NCI-H2107 (cell line): ENCODE measurements around the gene NUDT3.
"Not testable (repeated sequence)": the region's sequence is repeated elsewhere in the genome, so short reads cannot be mapped to it uniquely, and the experiment has no call there.

Experiments used
- DNase-seq: peaks from one replicate; lab custom pipeline; 2025; lab: John Stamatoyannopoulos, UW

The NUDT3 gene

DNA sequence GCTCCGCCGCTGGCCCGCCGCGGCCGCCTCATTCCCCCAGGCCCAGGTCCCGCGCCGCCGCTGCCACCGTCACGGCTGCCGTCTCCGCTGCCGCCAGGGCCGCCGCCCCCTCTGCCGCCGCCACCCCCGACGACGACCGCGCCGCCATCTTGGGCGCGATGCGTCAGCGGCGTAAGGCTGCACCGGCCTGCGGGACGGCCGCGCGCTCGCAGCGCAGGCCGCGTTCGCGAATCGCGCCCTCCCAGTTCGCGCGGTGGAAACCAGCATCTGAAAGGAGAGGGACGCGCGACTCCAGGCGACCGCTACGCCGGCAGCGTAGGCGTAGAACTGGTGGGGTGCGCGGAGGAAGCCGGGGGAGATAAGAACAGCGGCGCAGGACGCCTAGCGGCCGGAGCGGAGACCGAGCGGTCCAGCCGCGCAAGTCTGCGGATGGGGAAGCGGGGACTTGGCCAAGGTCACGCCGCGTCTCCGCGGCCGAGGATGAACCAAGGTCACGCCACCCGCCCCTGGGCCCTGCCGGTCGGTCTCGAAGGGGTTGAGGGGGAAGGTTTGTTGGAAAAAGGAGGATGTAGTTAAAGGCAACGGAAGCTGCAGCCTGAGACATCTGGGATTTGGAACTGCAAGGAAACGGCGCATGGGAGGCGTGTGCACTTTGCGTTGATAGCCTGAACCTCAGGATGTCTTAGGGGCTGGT, at the start of gene NUDT3:
Gene NUDT3, minus strand, starts transcription at position 173 of the 694 bp plus-strand sequence. CDS start 307 bp downstream, outside the sequence.
- DNase-seq = peak; percentile 67

DNA sequence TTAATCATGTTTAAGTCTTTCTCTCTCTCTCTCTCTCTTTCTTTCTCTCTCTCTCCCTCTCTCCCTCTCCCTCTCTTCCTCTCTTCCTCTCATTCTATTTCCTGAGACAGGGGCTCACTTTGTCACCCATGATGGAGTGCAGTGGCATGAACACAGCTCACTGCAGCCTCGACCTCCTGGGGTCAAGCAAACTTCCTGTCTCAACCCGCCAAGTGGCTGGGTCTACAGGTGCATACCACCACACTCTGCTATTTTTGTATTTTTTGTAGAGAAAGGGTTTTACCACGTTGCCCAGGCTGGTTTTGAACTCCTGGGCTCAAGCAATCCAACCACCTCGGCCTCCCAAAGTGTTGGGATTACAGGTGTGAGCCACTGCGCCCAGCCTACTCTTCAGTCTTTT, 49.1 kb upstream of the NUDT3 start:
- no peak for DNase-seq

DNA sequence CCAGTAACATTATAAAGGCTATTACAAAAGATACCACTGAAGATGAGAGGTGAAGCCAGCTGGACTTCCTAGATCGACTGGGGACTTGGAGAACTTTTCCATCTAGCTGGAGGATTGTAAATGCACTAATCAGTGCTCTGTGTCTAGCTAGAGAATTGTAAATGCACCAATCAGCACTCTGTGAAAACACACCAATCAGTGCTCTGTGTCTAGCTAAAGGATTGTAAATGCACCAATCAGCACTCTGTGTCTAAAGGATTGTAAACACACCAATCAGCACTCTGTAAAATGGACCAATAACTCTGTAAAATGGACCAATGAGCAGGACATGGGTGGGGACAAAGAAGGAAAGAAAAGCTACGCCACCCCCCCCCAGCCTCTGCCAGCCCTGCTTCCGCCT, 47.0 kb upstream of the NUDT3 start:
- no peak for DNase-seq

DNA sequence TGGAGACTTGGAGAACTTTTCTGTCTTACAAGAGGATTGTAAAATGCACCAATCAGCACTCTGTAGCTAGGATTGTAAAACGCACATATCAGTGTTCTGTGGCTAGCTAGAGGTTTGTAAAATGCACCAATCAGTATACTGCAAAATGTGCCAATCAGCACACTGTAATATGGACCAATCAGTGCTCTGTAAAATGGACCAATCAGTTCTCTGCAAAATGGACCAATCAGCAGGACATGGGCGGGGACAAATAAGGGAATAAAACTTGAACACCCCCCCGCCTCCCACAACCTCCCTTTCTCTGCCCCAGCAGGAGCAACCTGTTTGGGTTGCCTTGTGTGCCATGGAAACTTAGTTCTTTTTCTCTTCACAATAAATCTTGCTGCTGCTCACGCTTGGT, 46.2 kb upstream of the NUDT3 start:
- DNase-seq = no peak

DNA sequence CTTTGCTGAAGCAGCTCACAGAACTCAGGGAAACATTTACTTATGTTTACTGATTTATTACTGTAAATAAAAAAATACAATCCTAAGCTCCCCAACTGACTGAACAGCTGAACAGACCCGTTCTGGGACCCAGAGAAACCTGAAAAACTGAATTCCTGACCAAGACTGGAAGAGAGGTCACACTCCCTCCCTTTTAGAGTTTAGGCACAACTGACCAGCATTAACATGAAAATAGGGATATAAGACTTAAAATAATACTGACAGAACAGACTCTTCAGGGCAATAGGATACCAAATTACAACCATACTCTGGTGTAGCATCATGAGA, 45.1 kb upstream of the NUDT3 start:
- no peak for DNase-seq

DNA sequence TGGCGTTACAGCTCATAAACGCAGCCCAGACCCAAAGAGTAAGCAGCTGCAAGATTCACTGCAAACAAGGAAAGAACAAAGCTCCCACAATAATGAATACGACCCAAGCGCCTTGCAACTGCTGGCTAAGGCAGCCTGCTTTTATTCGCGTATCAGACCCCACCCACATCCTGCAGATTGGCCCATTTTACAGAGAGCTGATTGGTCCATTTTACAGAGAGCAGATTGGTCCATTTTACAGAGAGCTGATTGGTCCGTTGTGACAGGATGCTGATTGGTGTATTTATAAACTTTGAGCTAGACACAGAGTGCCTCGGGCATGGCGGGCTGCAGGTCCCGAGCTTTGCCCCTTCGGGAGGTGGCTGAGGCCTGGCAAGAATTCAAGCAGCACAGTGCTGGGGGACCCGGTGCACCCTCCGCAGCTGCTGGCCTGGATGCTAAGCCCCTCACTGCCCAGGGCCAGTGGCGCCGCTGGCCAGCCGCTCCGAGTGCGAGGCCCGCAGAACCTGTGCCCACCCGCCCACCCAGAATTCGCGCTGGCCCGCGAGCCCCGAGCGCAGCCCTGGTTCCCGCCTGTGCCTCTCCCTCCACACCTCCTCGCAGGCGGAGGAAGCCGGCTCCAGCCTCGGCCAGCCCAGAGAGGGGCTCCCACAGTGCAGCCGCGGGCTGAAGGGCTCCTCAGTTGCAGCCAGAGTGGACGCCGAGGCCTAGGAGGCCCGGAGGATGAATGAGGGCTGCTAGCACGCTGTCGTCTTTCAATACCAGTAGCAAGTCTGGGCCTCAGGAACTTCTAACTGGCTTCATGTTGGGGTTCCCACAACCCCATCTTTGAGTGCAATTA, 44.6 kb upstream of the NUDT3 start:
- no peak for DNase-seq

DNA sequence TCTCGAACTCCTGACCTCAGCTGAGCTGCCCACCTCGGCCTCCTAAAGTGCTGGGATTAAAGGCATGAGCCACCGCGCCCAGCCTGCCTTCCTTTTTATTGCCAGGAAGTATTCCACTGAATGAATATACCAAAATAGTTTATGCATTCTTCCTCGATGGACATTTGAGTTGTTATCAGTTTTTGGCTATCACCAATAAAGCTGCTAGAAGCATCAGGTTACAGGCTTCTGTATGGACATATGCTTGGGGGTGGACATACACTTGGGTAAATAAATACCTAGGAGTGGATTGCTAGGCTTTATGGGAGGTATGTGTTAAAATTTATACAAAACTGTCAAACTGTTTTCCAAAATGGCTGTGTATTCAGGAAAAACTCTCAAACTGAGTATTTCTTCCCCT, 43.4 kb upstream of the NUDT3 start:
- DNase-seq = no peak

DNA sequence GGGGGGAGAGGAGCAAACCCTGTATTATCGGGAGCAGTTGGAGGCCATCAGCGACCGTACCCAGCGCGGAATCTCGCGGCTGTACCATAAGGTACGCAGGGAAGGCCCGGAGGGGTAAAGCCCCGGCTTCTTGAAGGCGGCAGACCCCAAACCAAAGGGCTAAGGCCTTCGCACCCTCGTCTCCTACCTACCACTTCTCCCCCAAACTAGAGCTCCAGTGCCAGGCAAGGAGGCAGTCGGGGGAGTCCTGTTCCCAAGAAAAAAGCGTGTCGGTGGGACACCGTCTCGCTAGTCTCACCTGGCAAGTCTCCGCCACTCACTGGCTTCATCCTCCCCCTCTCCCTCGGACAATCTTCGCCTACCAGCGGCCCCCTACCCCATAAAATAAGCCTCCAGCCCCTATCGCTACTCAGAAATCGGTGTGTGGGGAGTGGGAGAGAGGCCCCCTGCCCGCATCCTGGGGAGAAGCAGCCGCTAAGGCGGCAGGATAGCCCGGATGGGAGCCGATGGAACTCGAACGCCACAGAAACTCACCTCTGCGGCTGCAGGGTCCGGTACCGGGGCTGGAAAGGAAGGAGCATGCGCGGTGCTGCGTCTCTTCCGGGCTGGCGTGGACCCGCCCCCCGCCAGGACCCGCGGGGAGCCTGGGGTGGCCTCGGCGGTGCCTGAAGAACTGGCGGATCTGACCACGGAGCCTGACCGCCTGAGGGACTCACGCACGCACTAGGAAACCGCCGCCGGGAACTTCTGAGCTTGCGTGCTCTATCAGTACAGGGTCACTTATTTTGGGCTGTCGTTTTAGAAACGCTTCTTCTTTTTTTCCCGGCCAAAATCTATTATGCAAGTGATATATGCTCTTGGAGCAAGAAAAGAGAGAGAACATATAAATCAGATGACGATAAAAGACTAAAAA, 33.3 kb upstream of the NUDT3 start, which contains the start of gene RPS10:
Gene RPS10, minus strand, starts transcription at position 572 of the 913 bp plus-strand sequence. CDS start 848 bp downstream, outside the sequence.
- DNase-seq = peak; percentile 66

DNA sequence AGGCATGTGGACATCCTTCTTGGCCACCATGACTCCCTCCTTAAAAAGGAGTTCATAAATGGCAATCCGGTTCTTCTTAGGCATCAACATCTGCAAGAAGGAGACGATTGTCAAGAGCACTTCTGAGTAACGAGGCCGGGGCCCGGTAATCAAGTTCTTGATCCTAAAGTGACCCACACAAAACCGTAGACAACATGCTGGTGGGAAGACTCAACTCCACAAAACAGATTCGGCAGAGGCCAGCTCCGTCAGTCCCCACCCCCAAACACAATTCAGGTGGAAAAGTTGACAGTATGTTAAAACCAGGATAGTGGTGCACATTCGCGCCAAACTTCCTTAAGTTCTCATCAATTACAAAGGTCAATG, 32.6 kb upstream of the NUDT3 start:
- no peak for DNase-seq

DNA sequence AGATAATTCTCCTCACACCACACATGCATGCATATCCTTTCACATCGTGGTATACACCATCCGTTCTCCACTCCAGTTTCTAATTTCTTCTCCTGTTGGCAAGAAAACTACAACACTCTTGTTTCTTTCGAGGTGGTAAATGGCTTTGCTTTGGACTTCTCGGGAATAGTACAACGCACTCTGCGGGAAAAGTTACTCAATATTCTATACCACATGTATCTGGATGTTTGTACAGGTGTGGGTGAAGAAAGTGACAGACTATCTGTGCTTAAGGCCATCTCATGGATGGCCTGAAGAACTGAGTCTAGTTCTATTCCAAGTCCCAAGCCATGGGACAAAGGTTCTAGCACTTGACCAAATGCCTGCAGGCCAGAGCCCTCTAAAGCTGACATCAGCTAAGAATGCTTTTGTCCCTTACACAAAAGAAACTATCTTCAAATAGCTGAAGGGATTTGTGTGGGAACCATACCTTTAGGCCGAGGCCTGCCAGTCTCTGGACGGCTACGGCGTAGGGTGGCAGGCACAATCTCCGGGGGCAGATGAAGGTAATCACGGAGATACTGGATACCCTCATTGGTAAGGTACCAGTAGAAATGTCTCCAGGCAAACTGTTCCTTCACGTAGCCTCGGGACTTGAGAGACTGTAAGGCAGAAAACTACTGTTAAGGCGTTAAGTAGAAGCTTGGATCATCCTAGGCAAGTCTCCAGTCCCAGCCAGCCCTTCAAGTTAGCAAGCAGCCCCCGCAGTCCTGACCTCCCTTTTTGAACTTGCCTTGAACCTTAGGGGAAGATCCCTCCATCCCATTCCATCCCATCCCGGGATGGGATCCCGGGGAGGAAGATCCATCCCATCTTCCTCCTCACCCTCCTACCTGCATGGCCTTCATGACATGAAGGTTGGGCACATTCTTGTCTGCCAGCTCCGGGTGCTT, 32.0 kb upstream of the NUDT3 start:
- no peak for DNase-seq

DNA sequence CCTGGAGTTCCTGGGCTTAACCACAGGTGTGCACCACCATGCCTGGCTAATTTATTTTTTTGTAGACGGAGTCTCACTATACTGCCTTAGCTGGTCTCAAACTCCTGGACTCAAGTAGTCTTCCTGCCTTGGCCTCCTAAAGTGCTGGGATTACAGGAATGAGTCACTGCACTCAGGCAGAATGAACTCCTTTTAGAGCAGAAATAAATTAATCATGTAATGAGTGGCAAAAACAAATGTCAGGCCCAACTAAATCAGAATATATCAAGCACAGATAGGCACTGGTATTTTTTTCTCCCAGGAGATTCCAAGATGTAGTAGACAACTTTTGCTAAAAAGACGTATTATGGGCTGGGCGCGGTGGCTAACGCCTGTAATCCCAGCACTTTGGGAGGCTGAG, 30.8 kb upstream of the NUDT3 start:
- DNase-seq = no peak

DNA sequence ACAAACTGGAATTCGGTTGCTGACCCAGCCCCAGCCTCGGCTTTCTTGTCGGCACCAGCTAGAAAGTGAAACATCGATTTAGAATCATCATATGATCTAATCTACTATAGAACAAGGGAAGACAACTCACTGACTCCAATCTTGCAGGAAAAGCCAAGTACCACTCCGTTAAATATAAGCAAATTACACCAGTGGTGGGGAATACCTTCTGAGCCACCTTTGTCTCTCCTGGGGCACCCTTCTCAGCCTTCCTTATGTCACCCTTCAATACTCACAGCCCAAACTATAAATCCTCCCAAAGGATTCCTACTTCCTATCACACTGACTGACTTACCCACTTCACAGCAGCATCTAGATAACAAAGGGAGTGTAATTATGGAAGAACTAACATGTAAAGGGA, 25.9 kb upstream of the NUDT3 start:
- DNase-seq = no peak

DNA sequence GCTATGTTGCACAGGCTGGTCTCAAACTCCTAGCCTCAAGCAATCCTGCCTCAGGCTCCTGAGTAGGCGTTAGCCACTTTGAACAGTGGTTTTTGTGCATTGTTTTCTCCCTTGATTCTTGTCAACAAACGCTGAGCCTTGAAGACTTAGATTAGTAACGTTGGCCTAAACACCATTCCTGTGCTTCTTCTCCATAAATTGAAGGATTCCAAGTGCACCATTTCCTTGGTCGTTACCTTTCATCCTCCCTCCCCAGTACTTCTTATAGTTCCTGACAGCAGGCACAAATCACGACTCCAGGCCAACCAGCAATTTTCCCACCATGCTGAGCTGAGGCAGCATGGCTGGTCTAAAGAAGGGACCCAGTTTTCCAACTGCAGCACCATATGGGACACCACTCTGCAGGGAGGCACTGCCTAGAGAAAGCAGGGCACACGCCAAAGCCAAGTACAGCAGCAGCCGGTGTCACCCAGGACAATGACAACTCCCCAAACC, 24.5 kb upstream of the NUDT3 start:
- no peak for DNase-seq

DNA sequence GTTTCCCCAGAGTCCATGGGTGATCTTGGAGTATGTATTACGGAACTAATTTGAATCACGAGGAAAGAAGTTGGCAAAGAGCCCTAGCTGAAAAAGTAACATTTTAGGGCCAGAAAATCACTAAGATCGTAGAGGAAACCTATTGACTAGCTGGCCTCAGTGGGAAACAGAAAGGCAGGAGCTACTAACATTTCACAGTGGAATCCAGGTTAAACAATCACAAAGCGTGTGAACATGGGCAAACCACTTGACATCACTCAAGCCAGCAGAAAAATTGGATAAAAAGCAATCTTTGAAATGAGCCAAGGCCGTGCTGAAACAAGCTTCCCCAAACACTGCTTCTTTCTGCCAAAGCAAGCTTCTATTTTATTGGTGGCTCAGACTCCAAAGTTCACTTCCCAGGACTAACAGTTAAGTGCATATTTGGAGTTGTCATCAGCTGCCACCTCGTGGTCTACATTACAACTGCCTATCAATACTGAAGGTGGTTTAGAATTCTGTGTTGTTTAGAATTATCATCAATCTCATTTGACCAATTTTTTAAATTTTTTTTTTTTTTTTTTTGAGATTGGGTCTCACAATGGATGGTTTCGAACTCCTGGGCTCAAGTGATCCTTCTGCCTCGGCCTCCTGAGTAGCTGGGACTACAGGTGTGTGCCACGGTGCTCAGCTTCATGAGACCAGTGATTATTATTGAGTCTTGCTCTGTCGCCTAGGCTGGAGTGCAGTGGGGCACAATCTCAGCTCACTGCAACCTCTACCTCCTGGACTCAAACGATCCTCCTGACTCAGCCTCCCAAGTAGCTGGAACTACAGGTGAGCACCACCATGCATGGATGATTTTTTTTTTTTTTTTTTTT, 22.8 kb upstream of the NUDT3 start:
- DNase-seq = no peak

DNA sequence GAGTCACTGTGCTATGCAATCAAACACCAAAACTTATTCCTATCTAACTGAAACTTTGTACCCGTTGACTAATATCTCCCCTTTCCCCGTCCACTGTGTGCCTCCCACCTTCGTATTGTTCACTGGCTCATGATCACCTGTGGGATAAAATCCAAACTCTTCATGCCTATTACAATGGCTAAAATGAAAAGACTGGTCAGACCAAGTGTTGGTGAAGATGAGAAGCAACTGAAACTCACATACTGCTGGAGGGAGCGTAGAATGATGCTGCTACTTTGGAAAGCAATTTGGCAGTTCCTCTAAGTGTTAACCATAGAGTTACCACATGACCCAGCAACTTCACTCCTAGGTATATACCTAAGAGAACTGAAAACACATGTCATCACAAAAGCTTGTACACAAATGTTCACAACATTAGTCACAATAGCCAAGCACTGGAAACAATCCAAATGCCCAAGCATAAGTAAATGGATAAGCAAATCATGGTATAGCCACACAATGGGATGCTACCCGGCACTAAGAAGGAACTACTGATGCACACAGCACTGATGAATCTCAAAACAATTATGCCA, 20.3 kb upstream of the NUDT3 start:
- DNase-seq = no peak

DNA sequence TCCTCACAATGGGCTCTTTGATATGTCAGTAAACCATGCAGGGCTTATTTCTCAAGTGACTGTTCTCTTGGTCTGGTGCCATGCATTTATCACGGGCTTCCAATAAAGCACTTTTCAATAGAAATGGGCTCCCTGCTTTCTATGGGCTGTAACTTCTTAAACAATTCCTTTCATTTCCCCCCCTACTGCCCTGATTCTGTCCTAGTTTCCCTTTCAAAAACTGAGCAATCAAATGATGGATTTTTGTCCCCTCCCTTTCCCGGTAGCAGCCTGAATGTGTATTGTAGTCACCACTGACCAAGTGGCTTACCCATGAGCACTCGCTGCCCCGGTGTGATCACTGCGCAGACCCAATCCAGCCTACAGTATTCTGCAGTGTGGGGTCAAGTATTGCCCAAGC, 19.5 kb upstream of the NUDT3 start:
- no peak for DNase-seq

DNA sequence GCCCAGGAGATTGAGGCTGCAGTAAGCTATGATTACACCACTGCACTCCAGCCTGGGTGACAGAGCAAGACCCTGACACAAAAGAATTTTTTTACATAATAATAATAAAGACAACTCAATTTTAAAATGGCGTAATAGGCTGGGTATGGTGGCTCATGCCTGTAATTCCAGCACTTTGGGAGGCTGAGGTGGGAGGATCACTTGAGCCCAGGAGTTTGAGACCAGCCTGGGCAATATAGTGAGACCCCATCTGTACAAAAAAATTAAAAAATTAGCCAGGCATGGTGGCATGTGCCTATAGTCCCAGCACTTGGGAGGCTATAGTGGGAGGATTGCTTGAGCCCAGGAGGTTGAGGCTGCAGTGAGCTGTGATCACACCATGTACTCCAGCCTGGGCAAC, 15.4 kb upstream of the NUDT3 start:
- DNase-seq = not testable (repeated sequence)

DNA sequence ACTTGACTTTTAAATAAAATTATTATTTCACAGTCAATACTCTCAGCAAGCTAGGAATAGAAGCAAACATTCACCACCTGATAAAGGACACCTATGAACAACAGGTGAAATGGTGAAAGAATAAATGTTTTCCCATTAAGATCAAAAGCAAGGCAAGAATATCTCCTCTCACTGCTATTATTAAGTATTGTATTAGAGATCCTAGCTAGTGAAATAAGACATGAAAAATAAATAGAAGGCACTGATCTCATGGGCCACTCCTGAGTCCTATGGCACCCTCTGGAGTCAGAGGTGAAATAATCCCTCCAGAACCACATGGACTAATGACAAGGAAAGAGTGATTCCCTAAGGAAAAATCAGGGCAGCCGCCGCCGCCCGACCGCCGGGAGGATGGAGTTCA, 4.0 kb upstream of the NUDT3 start:
- DNase-seq = no peak

DNA sequence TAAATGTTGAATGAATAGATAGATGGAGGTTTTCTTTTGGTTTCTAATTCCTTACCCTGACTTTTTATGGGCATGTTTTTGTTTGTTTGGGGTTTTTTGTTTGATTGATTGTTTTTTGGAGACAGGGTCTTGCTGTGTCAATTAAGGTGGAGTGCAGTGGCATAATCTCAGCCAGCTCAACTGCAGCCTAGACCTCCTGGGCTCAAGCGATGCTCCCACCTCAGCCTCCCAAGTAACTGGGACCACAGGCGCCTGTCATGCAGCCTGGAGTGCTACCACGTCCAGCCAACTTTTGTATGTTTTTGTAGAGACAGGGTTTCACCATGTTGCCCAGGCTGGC, 1.5 kb upstream of the NUDT3 start:
- no peak for DNase-seq
